K562 (cell line): ENCODE data around the gene TSPYL2. TPM values are rescaled to one million over a fixed set of nuclear protein-coding genes. Genes with fewer than 3 reads are reported as not detected.

ENCODE experiments used
- ADNP ChIP-seq: fragments of 200-800 bp; sonication (Bioruptor generic); IDR thresholded peaks from 2 replicates; pipeline ENCODE4 v1.6.1; 2016; ENCODE audit warnings: missing genetic modification characterization, missing compliant biosample characterization
- BHLHE40 ChIP-seq: IDR thresholded peaks from 2 replicates; pipeline ENCODE4 v1.6.1; 2011; ENCODE audit warnings: low read length, improper control_type of control experiment
- BRD9 ChIP-seq: fragments of 450-650 bp; IDR thresholded peaks from 2 replicates; pipeline ENCODE4 v1.6.1; 2018; ENCODE audit warnings: low read depth; ENCODE audit not compliant: partially characterized antibody
- EGR1 ChIP-seq: fragments of 450-650 bp; conservative IDR thresholded peaks from 2 replicates; pipeline ENCODE4 v1.6.1; 2017; ENCODE audit warnings: mild to moderate bottlenecking
- EP300 ChIP-seq: IDR thresholded peaks from 2 replicates; pipeline ENCODE4 v1.6.1; 2012; ENCODE audit warnings: low read length, improper control_type of control experiment
- HBP1 ChIP-seq: fragments of 450-650 bp; formaldehyde crosslinking; IDR thresholded peaks from 2 replicates; pipeline ENCODE4 v1.4.0; 2022; ENCODE audit warnings: missing genetic modification characterization
- HMGN3 ChIP-seq: IDR thresholded peaks from 2 replicates; pipeline ENCODE4 v1.6.1; 2011; ENCODE audit warnings: borderline replicate concordance, low read depth, mild to moderate bottlenecking, mixed read lengths, low read length; ENCODE audit not compliant: insufficient read length; ENCODE audit errors: extremely low read depth
- KLF1 ChIP-seq: fragments of 450-650 bp; IDR thresholded peaks from 2 replicates; pipeline ENCODE4 v1.6.1; 2016; ENCODE audit warnings: missing genetic modification characterization, missing compliant biosample characterization
- MITF ChIP-seq: IDR thresholded peaks from 2 replicates; pipeline ENCODE4 v1.6.1; 2014; ENCODE audit warnings: antibody characterized with exemption
- MYNN ChIP-seq, 2 experiments: sonication (generic); formaldehyde crosslinking in 1 of 2; IDR thresholded peaks; 2 replicates each; pipeline versions ENCODE4 v1.5.0 to v1.6.1; 2016 to 2020; ENCODE audit warnings: antibody characterized with exemption in 1 of 2, missing genetic modification reagents in 1 of 2
- PTBP1 ChIP-seq: fragments of 200-400 bp; formaldehyde crosslinking; IDR thresholded peaks from 2 replicates; pipeline ENCODE4 v1.6.1; 2017; ENCODE audit warnings: low read depth, low read length
- RREB1 ChIP-seq: fragments of 250-450 bp; sonication (Bioruptor Pico); IDR thresholded peaks from 2 replicates; pipeline ENCODE4 v1.4.0; 2020
- SMARCB1 ChIP-seq: IDR thresholded peaks from 2 replicates; pipeline ENCODE4 v1.6.1; 2011; ENCODE audit warnings: improper control_type of control experiment, low read depth; ENCODE audit not compliant: insufficient read length
- TCF3 ChIP-seq: sonication (generic); formaldehyde crosslinking; IDR thresholded peaks from 2 replicates; pipeline ENCODE4 v1.4.0; 2020; ENCODE audit warnings: mild to moderate bottlenecking, missing genetic modification reagents
- ZNF184 ChIP-seq: sonication (generic); formaldehyde crosslinking; IDR thresholded peaks from 2 replicates; pipeline ENCODE4 v1.5.0; 2020; ENCODE audit warnings: missing genetic modification reagents
- ZNF408 ChIP-seq: fragments of 250-450 bp; sonication (Bioruptor Pico); IDR thresholded peaks from 2 replicates; pipeline ENCODE4 v1.4.0; 2020; ENCODE audit warnings: low read depth, mild to moderate bottlenecking, moderate library complexity
- ZNF668 ChIP-seq: fragments of 250-450 bp; sonication (Bioruptor Pico); IDR thresholded peaks from 2 replicates; pipeline ENCODE4 v1.8.0; 2022; ENCODE audit warnings: mild to moderate bottlenecking, inconsistent platforms
- ZNF695 ChIP-seq: fragments of 450-650 bp; formaldehyde crosslinking; IDR thresholded peaks from 2 replicates; pipeline ENCODE4 v1.4.0; 2020; ENCODE audit warnings: mild to moderate bottlenecking, moderate library complexity
- ZNF75A ChIP-seq: fragments of 450-650 bp; formaldehyde crosslinking; IDR thresholded peaks from 2 replicates; pipeline ENCODE4 v1.4.0; 2020; ENCODE audit warnings: mild to moderate bottlenecking
- ZNF830 ChIP-seq: fragments of 250-450 bp; sonication (Bioruptor Pico); IDR thresholded peaks from 2 replicates; pipeline ENCODE4 v1.5.0; 2021; ENCODE audit warnings: mild to moderate bottlenecking
- polyA plus RNA-seq, 8 experiments: library from polyadenylated mRNA; depleted of rRNA in 4 of 8; stranded (reverse) in 5 of 8; unstranded in 3 of 8; fragments of >200 nt; fragmentation: Nextera tagmentation in 2 of 8; fragmentation: Illumina TruSeq in 1 of 8; extraction: Ambion mirVana in 2 of 8; extraction: Trizol in 1 of 8; gene quantifications; 2 replicates each; pipeline versions ENCODE4 v1.2.1 to v1.2.3, GENCODE V29; 2011 to 2014; ENCODE audit warnings: inconsistent platforms in 1 of 8, missing spikeins in 1 of 8
- total RNA-seq, 7 experiments: library from RNA; depleted of rRNA in 6 of 7; stranded (reverse); fragments of >200 nt in 6 of 7; fragmentation: Illumina TruSeq in 2 of 7; extraction: Trizol in 2 of 7; gene quantifications; 2 replicates each; pipeline versions ENCODE4 v1.2.1 to v1.2.3, GENCODE V29; 2011 to 2021; ENCODE audit warnings: low replicate concordance in 1 of 7

Gene TSPYL2
- total and polyA plus RNA-seq, 9 of the 15 experiments (the other 6 are each of a cell fraction or from before 2014, with no cell fraction given) = 0.41 to 20.0 (median 10.8) TPM

GRCh38 chrX:53081925-53082772 lies at the start of gene TSPYL2 (continued):
- TF ChIP-seq HMGN3 = peak; percentile 59
- no peak for TF ChIP-seq KLF1
- TF ChIP-seq ZNF75A (CRISPR knock-in tag) = no peak
- TF ChIP-seq ZNF184 (CRISPR knock-in tag) = no peak
- no peak for TF ChIP-seq ZNF695 (CRISPR knock-in tag)
- no peak for TF ChIP-seq ZNF408
- TF ChIP-seq BHLHE40 = peak; percentile 29; the same call in 1 of the 2 replicates
- peak; percentile 80 for TF ChIP-seq EGR1
- no peak for TF ChIP-seq ADNP (tag)
- no peak for TF ChIP-seq MITF
- TF ChIP-seq HBP1 (CRISPR knock-in tag) = no peak
- TF ChIP-seq MYNN (IDR thresholded peaks at IDR 0.05) = no peak
- no peak for TF ChIP-seq MYNN (CRISPR knock-in tag; IDR thresholded peaks at IDR 0.05)
- no peak for TF ChIP-seq PTBP1
- no peak for TF ChIP-seq SMARCB1
- no peak for TF ChIP-seq TCF3 (CRISPR knock-in tag)
- TF ChIP-seq ZNF830 = no peak
- no peak for TF ChIP-seq RREB1 (CRISPR knock-in tag)
- no peak for TF ChIP-seq ZNF668
- no peak for TF ChIP-seq BRD9
- no peak for TF ChIP-seq EP300
